ENCODE data around the gene LSS.

LSS gene

GRCh38 chr21:46191686-46192575 lies 36.6 kb downstream of the LSS start:
- H3K4me1 ChIP-seq (ENCODE audit: control insufficient read depth, insufficient read depth, low read depth, low read length), result peaks cover 30% of the 10 kb centered on the region
- peak overlapping the region in 1 of 2 experiments; percentile 78 for H3K14ac ChIP-seq (ENCODE audit: low read length in 2 of 2)
- H4K91ac ChIP-seq (ENCODE audit: low read length), result peak overlapping the region; percentile 5
- H3K79me1 ChIP-seq (replicated peaks; ENCODE audit: low read length, poor library complexity, severe bottlenecking), result peaks cover 21% of the 10 kb centered on the region
- H2AK5ac ChIP-seq (ENCODE audit: low read length, severe bottlenecking), result no peak overlapping the region
- no peak overlapping the region for H2BK120ac ChIP-seq (ENCODE audit: low read depth, low read length)
- H3K27ac ChIP-seq (ENCODE audit: low read length, poor library complexity, severe bottlenecking), result no peak overlapping the region
- no peak overlapping the region for H3K23ac ChIP-seq (ENCODE audit: low read length in 2 of 2)
- no peaks in the 10 kb centered on the region for H3K9me3 ChIP-seq (ENCODE audit: control insufficient read depth, low read length)
- no peak overlapping the region for H2AFZ ChIP-seq (ENCODE audit: low read depth, low read length)
- peak overlapping the region in 1 of 2 experiments; percentile 26 for H3K4ac ChIP-seq (ENCODE audit: low read depth in 1 of 2, low read length in 2 of 2)
- no peak overlapping the region for H3K4me2 ChIP-seq (ENCODE audit: low read length, poor library complexity, severe bottlenecking)
- peak overlapping the region in 1 of 2 experiments; percentile 75 for H3K18ac ChIP-seq (ENCODE audit: low read depth in 1 of 2, low read length in 2 of 2)
- peaks cover 77 to 93% of the 10 kb centered on the region in 2 experiments for H3K36me3 ChIP-seq (ENCODE audit: control insufficient read depth in 1 of 2, insufficient read depth in 2 of 2, low read depth in 1 of 2, low read length in 2 of 2)
- no peak overlapping the region for H2BK5ac ChIP-seq (ENCODE audit: low read depth, low read length, poor library complexity, severe bottlenecking)
- no peak overlapping the region for H2BK12ac ChIP-seq (ENCODE audit: low read length in 2 of 2)
- DNase-seq, result no peak
- no peaks in the 10 kb centered on the region for H3K27me3 ChIP-seq (ENCODE audit: control insufficient read depth in 1 of 2, insufficient read depth in 1 of 2, low read length in 2 of 2)
- no peak overlapping the region for H3K4me3 ChIP-seq (ENCODE audit: insufficient read depth in 1 of 2, low read depth in 1 of 2, low read length in 2 of 2)
- no peak overlapping the region for H2BK15ac ChIP-seq (ENCODE audit: low read depth, poor library complexity, severe bottlenecking)
- no peak overlapping the region for H4K8ac ChIP-seq (ENCODE audit: low read length)
- 97% methylated on average over 20 of the region's 20 CpGs for WGBS
- H3K9ac ChIP-seq (ENCODE audit: low read length), result no peak overlapping the region

- H2BK5ac ChIP-seq (ENCODE audit: low read depth, low read length, poor library complexity, severe bottlenecking), result no peak overlapping the region
- no peak overlapping the region for H3K4me2 ChIP-seq (ENCODE audit: low read length, poor library complexity, severe bottlenecking)
- no peak overlapping the region for H2AFZ ChIP-seq (ENCODE audit: low read depth, low read length)
- H3K4me1 ChIP-seq (ENCODE audit: control insufficient read depth, insufficient read depth, low read depth, low read length), result peaks cover 30% of the 10 kb centered on the region
- peak; percentile 86 for DNase-seq
- H4K91ac ChIP-seq (ENCODE audit: low read length), result peak overlapping the region; percentile 5
- H3K9me3 ChIP-seq (ENCODE audit: control insufficient read depth, low read length), result no peaks in the 10 kb centered on the region
- H3K4me3 ChIP-seq (ENCODE audit: insufficient read depth in 1 of 2, low read depth in 1 of 2, low read length in 2 of 2), result no peak overlapping the region
- H3K79me1 ChIP-seq (replicated peaks; ENCODE audit: low read length, poor library complexity, severe bottlenecking), result peaks cover 16% of the 10 kb centered on the region
- H3K9ac ChIP-seq (ENCODE audit: low read length), result peak overlapping the region; percentile 80
- H3K14ac ChIP-seq (ENCODE audit: low read length in 2 of 2), result no peak overlapping the region
- no peak overlapping the region for H3K27ac ChIP-seq (ENCODE audit: low read length, poor library complexity, severe bottlenecking)
- 84% methylated on average over 4 of the region's 4 CpGs for WGBS
- no peaks in the 10 kb centered on the region for H3K27me3 ChIP-seq (ENCODE audit: control insufficient read depth in 1 of 2, insufficient read depth in 1 of 2, low read length in 2 of 2)
- no peak overlapping the region for H2BK120ac ChIP-seq (ENCODE audit: low read depth, low read length)
- H4K8ac ChIP-seq (ENCODE audit: low read length), result peak overlapping the region; percentile 52
- peak overlapping the region in 1 of 2 experiments; percentile 9 for H3K4ac ChIP-seq (ENCODE audit: low read depth in 1 of 2, low read length in 2 of 2)
- H2BK15ac ChIP-seq (ENCODE audit: low read depth, poor library complexity, severe bottlenecking), result no peak overlapping the region
- H2BK12ac ChIP-seq (ENCODE audit: low read length in 2 of 2), result peak overlapping the region in 1 of 2 experiments; percentile 17
- peak overlapping the region in 1 of 2 experiments; percentile 75 for H3K18ac ChIP-seq (ENCODE audit: low read depth in 1 of 2, low read length in 2 of 2)
- H2AK5ac ChIP-seq (ENCODE audit: low read length, severe bottlenecking), result no peak overlapping the region
- H3K36me3 ChIP-seq (ENCODE audit: control insufficient read depth in 1 of 2, insufficient read depth in 2 of 2, low read depth in 1 of 2, low read length in 2 of 2), result peaks cover 70 to 87% of the 10 kb centered on the region in 2 experiments
- no peak overlapping the region for H3K23ac ChIP-seq (ENCODE audit: low read length in 2 of 2)
Measured at GRCh38 chr21:46191257-46191685, 37.3 kb downstream of the LSS start.

GRCh38 chr21:46190491-46191131 lies 38.0 kb downstream of the LSS start:
- Histone ChIP-seq H3K18ac (ENCODE audit: low read depth in 1 of 2, low read length in 2 of 2) (peak overlapping the region; percentile 61 to 69), H3K4me2 (ENCODE audit: low read length, poor library complexity, severe bottlenecking) (no peak overlapping the region)
- WGBS, result 96% methylated on average over 14 of the region's 15 CpGs

More at GRCh38 chr21:46190491-46191131, 38.0 kb downstream of the LSS start:
- Histone ChIP-seq H3K4me3 (ENCODE audit: insufficient read depth in 1 of 2, low read depth in 1 of 2, low read length in 2 of 2) (no peak overlapping the region), H3K14ac (ENCODE audit: low read length in 2 of 2) (peak overlapping the region in 1 of 2 experiments; percentile 51), H4K8ac (ENCODE audit: low read length) (no peak overlapping the region), H2AK5ac (ENCODE audit: low read length, severe bottlenecking) (no peak overlapping the region), H2BK15ac (ENCODE audit: low read depth, poor library complexity, severe bottlenecking) (peak overlapping the region; percentile 87), H2BK5ac (ENCODE audit: low read depth, low read length, poor library complexity, severe bottlenecking) (no peak overlapping the region), H3K23ac (ENCODE audit: low read length in 2 of 2) (peak overlapping the region in 1 of 2 experiments; percentile 35), H3K9ac (ENCODE audit: low read length) (peak overlapping the region; percentile 80), H3K4ac (ENCODE audit: low read depth in 1 of 2, low read length in 2 of 2) (peak overlapping the region in 1 of 2 experiments; percentile 49), H2BK120ac (ENCODE audit: low read depth, low read length) (peak overlapping the region; percentile 23), H3K27ac (ENCODE audit: low read length, poor library complexity, severe bottlenecking) (no peak overlapping the region), H2AFZ (ENCODE audit: low read depth, low read length) (no peak overlapping the region), H3K79me1 (replicated peaks; ENCODE audit: low read length, poor library complexity, severe bottlenecking) (peaks cover 15% of the 10 kb centered on the region), H2BK12ac (ENCODE audit: low read length in 2 of 2) (peak overlapping the region; percentile 28 to 70), H3K36me3 (ENCODE audit: control insufficient read depth in 1 of 2, insufficient read depth in 2 of 2, low read depth in 1 of 2, low read length in 2 of 2) (peaks cover 64 to 80% of the 10 kb centered on the region in 2 experiments), H4K91ac (ENCODE audit: low read length) (peak overlapping the region; percentile 58), H3K9me3 (ENCODE audit: control insufficient read depth, low read length) (no peaks in the 10 kb centered on the region), H3K4me1 (ENCODE audit: control insufficient read depth, insufficient read depth, low read depth, low read length) (peaks cover 30% of the 10 kb centered on the region), H3K27me3 (ENCODE audit: control insufficient read depth in 1 of 2, insufficient read depth in 1 of 2, low read length in 2 of 2) (no peaks in the 10 kb centered on the region)
- no peak for DNase-seq

Data from mesenchymal stem cell (in vitro differentiated cells and primary cell).